KMS-11 (cell line): ENCODE data around the gene ALG14.

Experiments used
- H2AFZ ChIP-seq: fragments of 200-600 bp; sonication (generic); 2 replicates; pipeline ENCODE4 v1.6.1; 2016; ENCODE audit warnings: antibody characterized with exemption, mixed run types, low read depth
- H3K27ac ChIP-seq: fragments of 200-600 bp; sonication (generic); 2 replicates; pipeline ENCODE4 v1.6.1; 2016; ENCODE audit warnings: mild to moderate bottlenecking, mixed run types
- H3K27me3 ChIP-seq: fragments of 200-600 bp; sonication (generic); 2 replicates; pipeline ENCODE4 v1.6.1; 2017; ENCODE audit warnings: mild to moderate bottlenecking, low read depth, mixed run types, moderate library complexity; ENCODE audit not compliant: insufficient read depth
- H3K36me3 ChIP-seq: fragments of 200-600 bp; sonication (generic); 2 replicates; pipeline ENCODE4 v1.6.1; 2017; ENCODE audit warnings: mild to moderate bottlenecking, mixed run types; ENCODE audit not compliant: insufficient read depth
- H3K4me1 ChIP-seq: fragments of 200-600 bp; sonication (generic); 2 replicates; pipeline ENCODE4 v1.6.1; 2016; ENCODE audit warnings: mild to moderate bottlenecking, low read depth, mixed run types; ENCODE audit not compliant: poor library complexity, severe bottlenecking
- H3K4me2 ChIP-seq: fragments of 200-600 bp; sonication (generic); 2 replicates; pipeline ENCODE4 v1.7.0; 2016; ENCODE audit warnings: mild to moderate bottlenecking, mixed run types
- H3K4me3 ChIP-seq: fragments of 200-600 bp; sonication (generic); IDR thresholded peaks from 2 replicates; pipeline ENCODE4 v1.6.1; 2017; ENCODE audit warnings: low read depth, low read length, mixed read lengths; ENCODE audit not compliant: insufficient read depth
- H3K79me2 ChIP-seq: fragments of 200-600 bp; sonication (generic); 2 replicates; pipeline ENCODE4 v1.6.1; 2016; ENCODE audit warnings: low read depth, mixed run types; ENCODE audit not compliant: insufficient read depth
- H3K9ac ChIP-seq: fragments of 200-600 bp; sonication (generic); 2 replicates; pipeline ENCODE4 v1.6.1; 2016; ENCODE audit warnings: mild to moderate bottlenecking, mixed run types
- H4K20me1 ChIP-seq: fragments of 200-600 bp; sonication (generic); 2 replicates; pipeline ENCODE4 v1.6.1; 2016; ENCODE audit warnings: mild to moderate bottlenecking, mixed run types; ENCODE audit not compliant: insufficient read depth
- CTCF ChIP-seq: fragments of 200-600 bp; sonication (generic); conservative IDR thresholded peaks from 2 replicates; pipeline ENCODE4 v1.6.1; 2017; ENCODE audit warnings: low read depth, mild to moderate bottlenecking, antibody characterized with exemption, low read length, moderate library complexity, mixed read lengths

Gene ALG14

GRCh38 chr1:94982398-94982797, 90.4 kb downstream of the ALG14 start:
- no peak overlapping the region for H3K9ac ChIP-seq
- H3K4me1 ChIP-seq, result no peaks in the 10 kb centered on the region
- TF ChIP-seq CTCF, result no peak
- H3K79me2 ChIP-seq, result no peaks in the 10 kb centered on the region
- no peak overlapping the region for H3K4me2 ChIP-seq
- H2AFZ ChIP-seq, result no peak overlapping the region
- no peak overlapping the region for H3K27ac ChIP-seq
- no peak overlapping the region for H3K4me3 ChIP-seq
- no peaks in the 10 kb centered on the region for H3K27me3 ChIP-seq
- no peaks in the 10 kb centered on the region for H4K20me1 ChIP-seq
- no peaks in the 10 kb centered on the region for H3K36me3 ChIP-seq

DNA sequence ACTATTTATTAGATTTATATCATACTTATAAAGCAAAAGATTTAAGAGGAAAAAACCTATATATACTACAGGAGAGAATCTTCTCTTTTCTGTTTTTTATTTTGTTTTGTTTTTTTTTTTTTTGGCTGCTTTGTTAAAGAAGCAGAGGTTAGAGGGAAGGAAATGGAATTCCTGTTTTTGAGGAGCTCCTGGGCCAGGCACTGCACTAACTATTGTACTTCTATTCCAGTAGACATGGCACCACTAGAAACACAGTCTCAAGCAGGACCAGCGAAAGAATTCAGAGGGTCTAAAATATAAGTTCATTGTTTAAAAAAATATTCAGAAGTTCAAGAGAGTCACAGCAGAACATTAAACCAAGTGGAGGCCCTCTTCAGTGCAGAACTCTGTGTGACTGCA, 91.2 kb downstream of the ALG14 start:
- TF ChIP-seq CTCF, result no peak

GRCh38 chr1:94980582-94981574, 91.9 kb downstream of the ALG14 start:
- Histone ChIP-seq H3K4me1 (no peaks in the 10 kb centered on the region), H2AFZ (no peak overlapping the region), H3K27me3 (no peaks in the 10 kb centered on the region), H3K79me2 (no peaks in the 10 kb centered on the region), H3K4me3 (no peak overlapping the region), H3K9ac (no peak overlapping the region), H4K20me1 (no peaks in the 10 kb centered on the region), H3K27ac (no peak overlapping the region), H3K36me3 (no peaks in the 10 kb centered on the region), H3K4me2 (no peak overlapping the region)
- TF ChIP-seq CTCF, result no peak

More for the DNA sequence above, 91.2 kb downstream of the ALG14 start:
- Histone ChIP-seq H3K4me1 (no peaks in the 10 kb centered on the region), H3K4me3 (no peak overlapping the region), H3K4me2 (no peak overlapping the region), H3K27ac (no peak overlapping the region), H3K9ac (no peak overlapping the region), H4K20me1 (no peaks in the 10 kb centered on the region), H3K27me3 (no peaks in the 10 kb centered on the region), H2AFZ (no peak overlapping the region), H3K36me3 (no peaks in the 10 kb centered on the region), H3K79me2 (no peaks in the 10 kb centered on the region)

GRCh38 chr1:94979656-94980581, 92.8 kb downstream of the ALG14 start:
- no peak overlapping the region for H3K9ac ChIP-seq

More at GRCh38 chr1:94979656-94980581, 92.8 kb downstream of the ALG14 start:
- no peak overlapping the region for H3K4me2 ChIP-seq
- no peaks in the 10 kb centered on the region for H4K20me1 ChIP-seq
- H3K4me1 ChIP-seq, result no peaks in the 10 kb centered on the region
- no peaks in the 10 kb centered on the region for H3K36me3 ChIP-seq
- H3K4me3 ChIP-seq, result no peak overlapping the region
- H3K27me3 ChIP-seq, result no peaks in the 10 kb centered on the region
- no peak overlapping the region for H3K27ac ChIP-seq
- no peak overlapping the region for H2AFZ ChIP-seq
- H3K79me2 ChIP-seq, result no peaks in the 10 kb centered on the region
- no peak for TF ChIP-seq CTCF
